Ovary (tissue), 9 donors: Measurements from ENCODE around the gene ADAMTS2. TPM values are rescaled to one million over a fixed set of nuclear protein-coding genes. Genes with fewer than 3 reads are reported as not detected.
A peak's percentile ranks its signal among the peaks of the same experiment; 100 is the strongest.

ENCODE experiments used
- DNase-seq, 5 donors: peaks; one replicate each; pipeline ENCODE4 v3.0.0-alpha.2; 2019 to 2020
- H3K27ac ChIP-seq, 2 donors: fragments of 200-600 bp; one replicate each; pipeline versions ENCODE4 v1.5.1 to v1.8.0; 2019 to 2022
- H3K27me3 ChIP-seq: fragments of 200-600 bp; one replicate; pipeline ENCODE4 v1.8.0; 2022
- H3K36me3 ChIP-seq: fragments of 200-600 bp; sonication (generic); one replicate; pipeline ENCODE4 v1.5.1; 2019
- H3K4me1 ChIP-seq: one replicate; pipeline ENCODE4 v1.8.1; 2013; ENCODE audit warnings: mild to moderate bottlenecking, moderate library complexity; ENCODE audit not compliant: insufficient read depth
- H3K4me3 ChIP-seq: fragments of 200-600 bp; sonication (generic); one replicate; pipeline ENCODE4 v1.5.1; 2017
- H3K9me3 ChIP-seq, 2 donors: fragments of 200-600 bp in 1 of 2; sonication (generic) in 1 of 2; one replicate each; pipeline versions ENCODE4 v1.5.1 to v1.8.1; 2013 to 2019; ENCODE audit warnings: mild to moderate bottlenecking in 1 of 2, moderate library complexity in 1 of 2
- EP300 ChIP-seq: sonication (generic); formaldehyde crosslinking; IDR thresholded peaks from one replicate; pipeline ENCODE4 v1.6.1; 2017; ENCODE audit warnings: antibody characterized with exemption
- POLR2A ChIP-seq: fragments of 450-650 bp; IDR thresholded peaks from one replicate; pipeline ENCODE4 v1.6.1; 2017; ENCODE audit warnings: antibody characterized with exemption, mild to moderate bottlenecking, moderate library complexity
- WGBS, 3 donors: extraction: QIAGEN DNeasy Blood & Tissue Kit in 1 of 3; methylation state at CpG; one replicate each; pipeline versions ENCODE4 v1.1.5 to v1.1.7; 2013 to 2017; 5-methylcytosine and 5-hydroxymethylcytosine counted together
- intact Hi-C, 4 donors: fragments of 100-400 bp; cut with DNase I; formaldehyde crosslinking; loops; one replicate each; pipeline versions ENCODE4 v1.11.0 to v1.15.1; 2022 to 2023
- polyA plus RNA-seq, 2 donors: library from polyadenylated mRNA; stranded (reverse); fragments of 200-250 nt in 1 of 2; fragments of 350-450 nt in 1 of 2; fragmentation: Illumina TruSeq in 1 of 2; extraction: RNeasy Lipid Tissue Mini Kit (QIAGEN cat#74804) in 1 of 2; gene quantifications; one replicate each; pipeline ENCODE4 v1.2.3, GENCODE V29; 2013 to 2014
- total RNA-seq, 7 donors: library from RNA; depleted of rRNA in 2 of 7; stranded (reverse); fragments of >200 nt in 2 of 7; fragmentation: NEBNext Ultra II Directional in 3 of 7; extraction: Animal tissue kit (Norgen Biotek cat#: 25700) in 3 of 7; gene quantifications; one replicate each; pipeline versions ENCODE4 v1.1.0 to v1.2.4, GENCODE V29; 2016 to 2023
- TF ChIP-seq, protein P1 (sequence below), 3 donors: fragments of 450-650 bp in 2 of 3; fragments of 200-600 bp in 1 of 3; IDR thresholded peaks; one replicate each; pipeline versions ENCODE4 v1.5.1 to v1.8.0; 2016 to 2022; ENCODE audit warnings: antibody characterized with exemption in 3 of 3, mild to moderate bottlenecking in 1 of 3
- donor health status: DM: no; HTN: no; CAD: no; lungs with moderate emphysema.
- donor health status: DM: no; HTN: no; CAD: no.
- donor health status: Bipolar disorder and iron deficiency.
- donor health status: DM: yes; HTN: yes; CAD: no.
- donor health status: DM: no; HTN: no; CAD: no.
- donor health status: DM: yes; HTN: yes; CAD: no.

Gene ADAMTS2
- total and polyA plus RNA-seq, 9 donors, result 7.9 to 31.8 (median 11.5) TPM

DNA sequence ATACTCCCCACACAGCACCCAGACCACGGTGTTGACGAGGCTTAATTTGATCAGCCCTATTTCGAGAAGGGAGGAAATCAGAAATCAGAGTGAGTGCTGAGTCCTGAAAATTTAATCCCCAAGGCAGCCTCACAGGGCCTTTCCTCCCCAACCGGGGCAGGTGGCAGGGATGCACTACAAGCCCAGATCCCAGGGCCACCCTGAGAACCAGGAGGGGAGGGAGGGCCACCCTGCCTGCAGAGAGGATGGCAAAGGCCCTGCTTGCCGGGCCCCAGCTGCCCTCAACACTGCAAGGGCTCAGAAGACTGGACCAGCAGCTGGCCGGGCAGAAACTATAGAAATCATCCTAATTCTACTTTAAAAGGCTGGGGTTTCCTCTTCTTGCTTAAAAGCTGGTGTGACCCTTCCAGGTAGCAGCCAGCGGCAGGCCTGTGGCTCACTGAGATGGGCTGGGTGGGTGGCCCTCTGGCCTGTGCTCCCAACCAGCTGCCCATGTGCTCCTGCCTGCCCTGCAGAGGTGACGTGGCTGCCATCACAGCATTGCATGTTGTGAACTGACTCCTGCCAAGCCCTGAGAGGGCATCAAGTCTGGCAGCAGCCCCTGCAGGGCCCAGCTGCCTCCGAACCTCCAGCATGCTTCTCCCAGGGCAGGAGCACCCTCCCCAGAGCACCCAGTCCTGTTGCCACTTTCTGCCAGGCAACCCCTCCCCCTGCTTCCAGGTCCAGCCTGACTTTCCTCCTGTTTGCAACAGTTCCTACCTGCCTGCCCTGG lies 122.8 kb downstream of the ADAMTS2 start:
- H3K27me3 ChIP-seq, result no peaks in the 10 kb centered on the region
- intact Hi-C loops, result no loop called here
- 80 to 91% (median 85%) methylated on average over 9 of the region's 9 CpGs for WGBS, 3 donors
- H3K4me3 ChIP-seq, result no peak overlapping the region
- DNase-seq, result peak in 2 of 5 donors; percentile 3 to 17
- H3K27ac ChIP-seq, result no peak overlapping the region
- H3K4me1 ChIP-seq, result peaks cover 11% of the 10 kb centered on the region
- TF ChIP-seq EP300 (no peak), POLR2A (no peak)
- TF ChIP-seq, protein P1, sequence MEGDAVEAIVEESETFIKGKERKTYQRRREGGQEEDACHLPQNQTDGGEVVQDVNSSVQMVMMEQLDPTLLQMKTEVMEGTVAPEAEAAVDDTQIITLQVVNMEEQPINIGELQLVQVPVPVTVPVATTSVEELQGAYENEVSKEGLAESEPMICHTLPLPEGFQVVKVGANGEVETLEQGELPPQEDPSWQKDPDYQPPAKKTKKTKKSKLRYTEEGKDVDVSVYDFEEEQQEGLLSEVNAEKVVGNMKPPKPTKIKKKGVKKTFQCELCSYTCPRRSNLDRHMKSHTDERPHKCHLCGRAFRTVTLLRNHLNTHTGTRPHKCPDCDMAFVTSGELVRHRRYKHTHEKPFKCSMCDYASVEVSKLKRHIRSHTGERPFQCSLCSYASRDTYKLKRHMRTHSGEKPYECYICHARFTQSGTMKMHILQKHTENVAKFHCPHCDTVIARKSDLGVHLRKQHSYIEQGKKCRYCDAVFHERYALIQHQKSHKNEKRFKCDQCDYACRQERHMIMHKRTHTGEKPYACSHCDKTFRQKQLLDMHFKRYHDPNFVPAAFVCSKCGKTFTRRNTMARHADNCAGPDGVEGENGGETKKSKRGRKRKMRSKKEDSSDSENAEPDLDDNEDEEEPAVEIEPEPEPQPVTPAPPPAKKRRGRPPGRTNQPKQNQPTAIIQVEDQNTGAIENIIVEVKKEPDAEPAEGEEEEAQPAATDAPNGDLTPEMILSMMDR (IDR thresholded peaks at IDR 0.05), result no peak
- no peaks in the 10 kb centered on the region for H3K36me3 ChIP-seq
- H3K9me3 ChIP-seq, result no peaks in the 10 kb centered on the region

DNA sequence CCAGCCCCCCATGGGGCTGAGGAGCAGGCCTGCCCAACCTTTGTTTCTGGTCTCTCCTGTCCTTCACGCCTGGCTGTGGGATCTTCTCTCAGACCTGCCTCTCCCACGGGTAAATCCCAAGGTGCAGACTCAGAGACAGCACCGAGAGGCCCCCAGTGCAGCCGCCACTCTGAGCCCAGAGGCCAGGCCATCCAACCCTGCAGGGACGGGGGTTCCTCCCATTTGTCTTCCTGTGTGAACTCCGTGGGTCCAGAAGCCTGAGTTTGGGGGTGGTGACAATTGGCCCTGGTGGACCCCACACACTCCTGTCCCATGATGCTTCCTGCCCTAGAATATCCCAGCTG lies 123.4 kb downstream of the ADAMTS2 start:
- DNase-seq, result no peak
- 79 to 88% (median 82%) methylated on average over 6 of the region's 6 CpGs for WGBS, 3 donors
- H3K4me3 ChIP-seq, result no peak overlapping the region
- no peaks in the 10 kb centered on the region for H3K36me3 ChIP-seq
- no peaks in the 10 kb centered on the region for H3K27me3 ChIP-seq
- no peaks in the 10 kb centered on the region for H3K9me3 ChIP-seq
- intact Hi-C loops, result no loop called here
- H3K4me1 ChIP-seq, result peaks cover 6% of the 10 kb centered on the region
- TF ChIP-seq EP300 (no peak), POLR2A (no peak)
- TF ChIP-seq, protein P1 (IDR thresholded peaks at IDR 0.05), result no peak
- H3K27ac ChIP-seq, result no peak overlapping the region

DNA sequence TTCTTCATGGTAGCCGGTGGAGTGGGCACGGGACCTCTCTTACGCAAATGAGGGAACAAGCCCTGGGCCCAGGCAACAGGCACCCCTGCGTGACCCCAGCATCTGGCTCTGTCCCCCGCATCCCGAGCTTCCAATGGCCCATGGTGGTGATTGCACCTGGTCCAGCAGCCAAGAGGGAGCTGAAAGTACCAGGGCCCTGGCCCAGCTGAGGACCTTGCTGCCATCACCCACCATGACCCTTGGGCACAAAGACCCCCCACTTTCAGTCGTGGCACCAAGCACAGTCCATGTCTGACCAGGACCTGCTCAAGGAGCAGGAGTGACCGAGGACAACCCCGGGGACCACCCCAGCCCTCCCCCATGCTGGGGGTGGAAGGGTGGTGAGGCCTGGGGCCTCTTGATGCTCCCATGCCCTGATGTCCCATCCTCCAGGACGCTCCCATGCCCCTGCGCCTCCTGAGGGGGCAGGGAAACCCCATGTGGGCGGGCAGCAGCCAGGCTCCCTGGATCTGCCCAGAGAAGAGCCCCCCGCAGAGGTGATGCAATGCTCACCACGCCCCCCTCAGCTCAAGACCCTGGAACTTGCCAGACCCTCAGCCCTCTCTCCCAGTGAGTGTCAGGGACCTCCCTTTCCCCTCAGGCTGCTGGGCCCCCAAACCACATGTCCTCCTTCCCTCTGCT lies 123.9 kb downstream of the ADAMTS2 start:
- no peak for DNase-seq

DNA sequence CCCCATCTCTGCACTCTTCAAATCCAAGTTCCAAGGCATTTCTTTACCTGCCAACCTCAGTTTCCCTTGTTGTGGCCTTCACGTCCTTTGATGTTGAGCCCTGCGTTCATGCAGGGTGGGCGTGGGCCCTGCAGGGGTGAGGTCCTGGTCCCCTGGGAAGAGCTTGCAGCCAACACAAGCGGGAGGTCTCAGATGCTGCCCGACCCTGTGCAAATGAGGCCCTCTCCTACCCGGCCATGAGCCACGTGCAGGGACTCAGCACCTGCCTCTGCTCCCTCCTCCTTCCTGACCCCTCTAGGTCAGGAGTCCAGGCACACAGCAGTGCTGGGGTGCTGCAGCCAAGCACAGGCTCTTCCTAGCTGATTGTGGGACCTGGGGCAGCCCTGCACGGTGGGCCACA lies 124.5 kb downstream of the ADAMTS2 start:
- H3K9me3 ChIP-seq, result no peaks in the 10 kb centered on the region
- intact Hi-C loops, result no loop called here
- H3K4me3 ChIP-seq, result no peak overlapping the region
- TF ChIP-seq EP300, result no peak
- TF ChIP-seq, protein P1 (IDR thresholded peaks at IDR 0.05), result no peak
- TF ChIP-seq POLR2A, result no peak
- DNase-seq, result no peak
- no peaks in the 10 kb centered on the region for H3K36me3 ChIP-seq
- no peaks in the 10 kb centered on the region for H3K27me3 ChIP-seq
- peaks cover 4% of the 10 kb centered on the region for H3K4me1 ChIP-seq
- H3K27ac ChIP-seq, result no peak overlapping the region
- WGBS, 3 donors, result 82 to 92% (median 88%) methylated on average over 8 of the region's 8 CpGs

More for the DNA sequence above, 123.9 kb downstream of the ADAMTS2 start:
- Histone ChIP-seq H3K9me3 (no peaks in the 10 kb centered on the region), H3K27ac (no peak overlapping the region), H3K4me3 (no peak overlapping the region), H3K27me3 (no peaks in the 10 kb centered on the region), H3K36me3 (no peaks in the 10 kb centered on the region), H3K4me1 (peaks cover 4% of the 10 kb centered on the region)
- intact Hi-C loops, result no loop called here
- TF ChIP-seq EP300 (no peak), POLR2A (no peak)
- TF ChIP-seq, protein P1 (IDR thresholded peaks at IDR 0.05), result no peak
- WGBS, 3 donors, result 95 to 98% (median 97%) methylated on average over 14 of the region's 14 CpGs
